Hepatocyte (in vitro differentiated cells): ENCODE measurements around the gene ERBB2. TPM values are rescaled to one million over a fixed set of nuclear protein-coding genes. Genes with fewer than 3 reads are reported as not detected.
"Not testable (repeated sequence)": the region's sequence is repeated elsewhere in the genome, so short reads cannot be mapped to it uniquely, and the experiment has no call there.

ENCODE experiments used
- DNase-seq: peaks from one replicate; pipeline ENCODE4 v3.0.0-alpha.2; 2016; ENCODE audit warnings: low spot score
- H2AFZ ChIP-seq: fragments of 200-600 bp; sonication (generic); 2 replicates; pipeline ENCODE4 v1.6.0; 2016; ENCODE audit warnings: antibody characterized with exemption, mild to moderate bottlenecking
- H3K27ac ChIP-seq: fragments of 200-600 bp; sonication (generic); 2 replicates; pipeline ENCODE4 v1.5.1; 2016; ENCODE audit warnings: mild to moderate bottlenecking
- H3K27me3 ChIP-seq: fragments of 200-600 bp; sonication (generic); 2 replicates; pipeline ENCODE4 v1.6.1; 2016
- H3K36me3 ChIP-seq: fragments of 200-600 bp; sonication (generic); replicated peaks from 2 replicates; pipeline ENCODE4 v1.5.1; 2016; ENCODE audit warnings: low read depth; ENCODE audit not compliant: insufficient read depth
- H3K4me1 ChIP-seq: fragments of 200-600 bp; sonication (generic); 2 replicates; pipeline ENCODE4 v1.5.1; 2016; ENCODE audit warnings: mild to moderate bottlenecking, moderate library complexity; ENCODE audit not compliant: insufficient read depth
- H3K4me2 ChIP-seq: fragments of 200-600 bp; sonication (generic); 2 replicates; pipeline ENCODE4 v1.6.0; 2016
- H3K4me3 ChIP-seq: fragments of 200-600 bp; sonication (generic); 2 replicates; pipeline ENCODE4 v1.5.1; 2016; ENCODE audit warnings: mild to moderate bottlenecking
- H3K79me2 ChIP-seq: fragments of 200-600 bp; sonication (generic); 2 replicates; pipeline ENCODE4 v1.6.0; 2017; ENCODE audit warnings: mild to moderate bottlenecking
- H3K9me2 ChIP-seq: fragments of 200-600 bp; sonication (generic); replicated peaks from 2 replicates; pipeline ENCODE4 v1.6.0; 2017; ENCODE audit warnings: mild to moderate bottlenecking; ENCODE audit not compliant: insufficient read depth
- H3K9me3 ChIP-seq: fragments of 200-600 bp; sonication (generic); 2 replicates; pipeline ENCODE4 v1.5.1; 2016; ENCODE audit warnings: low read depth, mild to moderate bottlenecking
- H4K20me1 ChIP-seq: fragments of 200-600 bp; sonication (generic); 2 replicates; pipeline ENCODE4 v1.6.0; 2016; ENCODE audit warnings: mild to moderate bottlenecking; ENCODE audit not compliant: insufficient read depth, poor library complexity, severe bottlenecking
- EZH2 ChIP-seq: fragments of 200-600 bp; sonication (generic); IDR thresholded peaks from 2 replicates; pipeline ENCODE4 v1.6.1; 2016; ENCODE audit warnings: antibody characterized with exemption, mild to moderate bottlenecking, borderline replicate concordance
- EZH2phosphoT487 ChIP-seq: fragments of 200-600 bp; sonication (generic); IDR thresholded peaks from one replicate; pipeline ENCODE4 v1.6.1; 2018; ENCODE audit warnings: antibody characterized with exemption, mild to moderate bottlenecking, low read depth, moderate library complexity; ENCODE audit not compliant: unreplicated experiment, severe bottlenecking
- WGBS: methylation state at CpG from one replicate; pipeline ENCODE4 v1.1.6; 2016; ENCODE audit warnings: low lambda C conversion rate; ENCODE audit errors: missing lambda C conversion rate; 5-methylcytosine and 5-hydroxymethylcytosine counted together
- polyA plus RNA-seq: library from polyadenylated mRNA; unstranded; fragments of >200 nt; fragmentation: Nextera tagmentation; extraction: Ambion mirVana; gene quantifications from 2 replicates; pipeline ENCODE4 v1.2.1, GENCODE V29; 2016
- total RNA-seq: library from RNA; depleted of rRNA; stranded (reverse); fragments of >200 nt; gene quantifications from 2 replicates; pipeline ENCODE4 v1.2.3, GENCODE V29; 2014
- TF ChIP-seq, protein P1 (sequence below): fragments of 200-600 bp; sonication (generic); IDR thresholded peaks from 2 replicates; pipeline ENCODE4 v1.5.1; 2016; ENCODE audit warnings: antibody characterized with exemption, mild to moderate bottlenecking; ENCODE audit not compliant: poor library complexity

Gene ERBB2
- total and polyA plus RNA-seq, 2 experiments from 2014 or later: 76.4 to 93.1 TPM

DNA sequence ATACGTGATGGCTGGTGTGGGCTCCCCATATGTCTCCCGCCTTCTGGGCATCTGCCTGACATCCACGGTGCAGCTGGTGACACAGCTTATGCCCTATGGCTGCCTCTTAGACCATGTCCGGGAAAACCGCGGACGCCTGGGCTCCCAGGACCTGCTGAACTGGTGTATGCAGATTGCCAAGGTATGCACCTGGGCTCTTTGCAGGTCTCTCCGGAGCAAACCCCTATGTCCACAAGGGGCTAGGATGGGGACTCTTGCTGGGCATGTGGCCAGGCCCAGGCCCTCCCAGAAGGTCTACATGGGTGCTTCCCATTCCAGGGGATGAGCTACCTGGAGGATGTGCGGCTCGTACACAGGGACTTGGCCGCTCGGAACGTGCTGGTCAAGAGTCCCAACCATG is 24.9 kb downstream of the ERBB2 start:
- TF ChIP-seq EZH2: no peak
- TF ChIP-seq EZH2phosphoT487: no peak
- TF ChIP-seq, protein P1, sequence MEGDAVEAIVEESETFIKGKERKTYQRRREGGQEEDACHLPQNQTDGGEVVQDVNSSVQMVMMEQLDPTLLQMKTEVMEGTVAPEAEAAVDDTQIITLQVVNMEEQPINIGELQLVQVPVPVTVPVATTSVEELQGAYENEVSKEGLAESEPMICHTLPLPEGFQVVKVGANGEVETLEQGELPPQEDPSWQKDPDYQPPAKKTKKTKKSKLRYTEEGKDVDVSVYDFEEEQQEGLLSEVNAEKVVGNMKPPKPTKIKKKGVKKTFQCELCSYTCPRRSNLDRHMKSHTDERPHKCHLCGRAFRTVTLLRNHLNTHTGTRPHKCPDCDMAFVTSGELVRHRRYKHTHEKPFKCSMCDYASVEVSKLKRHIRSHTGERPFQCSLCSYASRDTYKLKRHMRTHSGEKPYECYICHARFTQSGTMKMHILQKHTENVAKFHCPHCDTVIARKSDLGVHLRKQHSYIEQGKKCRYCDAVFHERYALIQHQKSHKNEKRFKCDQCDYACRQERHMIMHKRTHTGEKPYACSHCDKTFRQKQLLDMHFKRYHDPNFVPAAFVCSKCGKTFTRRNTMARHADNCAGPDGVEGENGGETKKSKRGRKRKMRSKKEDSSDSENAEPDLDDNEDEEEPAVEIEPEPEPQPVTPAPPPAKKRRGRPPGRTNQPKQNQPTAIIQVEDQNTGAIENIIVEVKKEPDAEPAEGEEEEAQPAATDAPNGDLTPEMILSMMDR: no peak
- WGBS: 98% methylated on average over 13 of the region's 13 CpGs
- no peaks in the 10 kb centered on the region for H3K36me3 ChIP-seq

DNA sequence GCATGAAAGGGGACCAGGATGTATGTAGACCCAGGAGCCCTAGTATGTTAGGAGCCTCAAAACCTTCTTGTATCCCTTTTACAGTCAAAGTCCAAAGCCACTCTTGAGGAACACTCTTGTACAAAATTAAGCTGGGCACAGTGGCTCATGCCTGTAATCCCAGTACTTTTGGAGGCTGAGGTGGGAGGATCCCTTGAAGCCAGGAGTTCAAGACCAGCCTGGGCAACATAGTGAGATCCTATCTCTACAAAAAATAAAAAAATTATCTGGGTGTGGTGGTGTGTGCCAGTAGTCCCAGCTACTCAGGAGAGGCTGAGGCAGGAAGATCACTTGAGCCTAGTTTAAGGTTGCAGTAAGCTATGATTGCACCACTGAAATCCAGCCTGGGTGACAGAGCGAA is 26.1 kb downstream of the ERBB2 start:
- not testable (repeated sequence) for H4K20me1 ChIP-seq, H3K4me3 ChIP-seq, H3K9me3 ChIP-seq, H3K79me2 ChIP-seq, H3K36me3 ChIP-seq, H3K4me2 ChIP-seq, H3K27me3 ChIP-seq, H3K4me1 ChIP-seq, H3K27ac ChIP-seq, H3K9me2 ChIP-seq, H2AFZ ChIP-seq, DNase-seq
- WGBS: 87% methylated on average over 1 of the region's 1 CpG

More for the DNA sequence above, 24.9 kb downstream of the ERBB2 start:
- DNase-seq: no peak
- Histone ChIP-seq H2AFZ (no peak overlapping the region), H3K4me1 (peaks cover 4% of the 10 kb centered on the region), H3K9me3 (no peaks in the 10 kb centered on the region), H4K20me1 (no peaks in the 10 kb centered on the region), H3K27ac (no peak overlapping the region), H3K9me2 (no peaks in the 10 kb centered on the region), H3K4me2 (no peak overlapping the region), H3K27me3 (no peaks in the 10 kb centered on the region), H3K4me3 (no peak overlapping the region), H3K79me2 (peaks cover 3% of the 10 kb centered on the region)

DNA sequence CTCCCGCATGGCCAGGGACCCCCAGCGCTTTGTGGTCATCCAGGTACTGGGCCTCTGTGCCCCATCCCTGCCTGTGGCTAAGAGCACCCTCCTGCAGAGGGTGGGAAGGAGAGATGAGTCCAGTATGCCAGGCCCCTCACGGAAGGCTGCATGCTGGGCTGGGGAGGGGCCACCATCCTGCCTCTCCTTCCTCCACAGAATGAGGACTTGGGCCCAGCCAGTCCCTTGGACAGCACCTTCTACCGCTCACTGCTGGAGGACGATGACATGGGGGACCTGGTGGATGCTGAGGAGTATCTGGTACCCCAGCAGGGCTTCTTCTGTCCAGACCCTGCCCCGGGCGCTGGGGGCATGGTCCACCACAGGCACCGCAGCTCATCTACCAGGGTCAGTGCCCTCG is 26.8 kb downstream of the ERBB2 start:
- Histone ChIP-seq H3K4me2 (no peak overlapping the region), H3K4me3 (no peak overlapping the region), H3K36me3 (no peaks in the 10 kb centered on the region), H4K20me1 (no peaks in the 10 kb centered on the region), H3K27me3 (no peaks in the 10 kb centered on the region), H3K9me3 (no peaks in the 10 kb centered on the region), H3K27ac (no peak overlapping the region), H2AFZ (no peak overlapping the region), H3K9me2 (no peaks in the 10 kb centered on the region), H3K4me1 (peaks cover 9% of the 10 kb centered on the region), H3K79me2 (peaks cover 6% of the 10 kb centered on the region)
- TF ChIP-seq EZH2phosphoT487: no peak
- TF ChIP-seq, protein P1: no peak
- TF ChIP-seq EZH2: no peak
- DNase-seq: no peak
- WGBS: 92% methylated on average over 9 of the region's 9 CpGs

DNA sequence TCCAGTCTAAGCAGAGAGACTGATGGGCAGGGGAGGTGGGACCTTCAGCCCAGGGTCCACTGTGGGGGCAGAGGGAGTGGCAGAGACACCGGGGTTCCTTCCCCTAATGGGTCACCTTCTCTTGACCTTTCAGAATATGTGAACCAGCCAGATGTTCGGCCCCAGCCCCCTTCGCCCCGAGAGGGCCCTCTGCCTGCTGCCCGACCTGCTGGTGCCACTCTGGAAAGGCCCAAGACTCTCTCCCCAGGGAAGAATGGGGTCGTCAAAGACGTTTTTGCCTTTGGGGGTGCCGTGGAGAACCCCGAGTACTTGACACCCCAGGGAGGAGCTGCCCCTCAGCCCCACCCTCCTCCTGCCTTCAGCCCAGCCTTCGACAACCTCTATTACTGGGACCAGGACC is 27.7 kb downstream of the ERBB2 start:
- peaks cover 9% of the 10 kb centered on the region for H3K4me1 ChIP-seq
- 90% methylated on average over 10 of the region's 10 CpGs for WGBS
- H3K4me3 ChIP-seq: no peak overlapping the region
- H3K27ac ChIP-seq: no peak overlapping the region
- TF ChIP-seq EZH2phosphoT487 (no peak), EZH2 (no peak)
- TF ChIP-seq, protein P1: no peak
- no peak overlapping the region for H2AFZ ChIP-seq
- peaks cover 6% of the 10 kb centered on the region for H3K79me2 ChIP-seq
- no peaks in the 10 kb centered on the region for H3K36me3 ChIP-seq
- no peaks in the 10 kb centered on the region for H3K9me2 ChIP-seq
- no peaks in the 10 kb centered on the region for H3K27me3 ChIP-seq
- H3K4me2 ChIP-seq: no peak overlapping the region
- H3K9me3 ChIP-seq: no peaks in the 10 kb centered on the region
- no peaks in the 10 kb centered on the region for H4K20me1 ChIP-seq
- no peak for DNase-seq
